Lower leg skin (tissue), 4 donors: Measurements from ENCODE around the gene MBD4. TPM values are rescaled to one million over a fixed set of nuclear protein-coding genes. Genes with fewer than 3 reads are reported as not detected.
"Not testable (repeated sequence)": the region's sequence is repeated elsewhere in the genome, so short reads cannot be mapped to it uniquely, and the experiment has no call there.

ENCODE experiments used
- DNase-seq, 2 donors: peaks; one replicate each; pipeline ENCODE4 v3.0.0-alpha.2; 2019; ENCODE audit warnings: low spot score in 2 of 2
- H3K4me3 ChIP-seq: fragments of 200-600 bp; sonication (generic); 2 replicates; pipeline ENCODE4 v1.5.1; 2017; ENCODE audit warnings: mild to moderate bottlenecking, low read depth; ENCODE audit not compliant: poor library complexity, severe bottlenecking
- POLR2A ChIP-seq, 2 donors: fragments of 450-650 bp; IDR thresholded peaks; one replicate each; pipeline ENCODE4 v1.6.1; 2016 to 2017; ENCODE audit warnings: antibody characterized with exemption in 2 of 2, mild to moderate bottlenecking in 1 of 2, moderate library complexity in 1 of 2
- WGBS, 2 donors: methylation state at CpG; one replicate each; pipeline ENCODE4 v1.1.5; 2018; 5-methylcytosine and 5-hydroxymethylcytosine counted together
- intact Hi-C: fragments of 100-400 bp; cut with DNase I; formaldehyde crosslinking; loops from one replicate; pipeline ENCODE4 v1.15.0; 2023; ENCODE audit warnings: low total_unique reads
- total RNA-seq, 4 donors: library from RNA; depleted of rRNA; stranded (reverse); fragments of >200 nt; gene quantifications; one replicate each; pipeline ENCODE4 v1.1.0, GENCODE V29; 2016
- TF ChIP-seq, protein P1 (sequence below), 3 donors: fragments of 450-650 bp; IDR thresholded peaks; one replicate each; pipeline ENCODE4 v1.5.1; 2016; ENCODE audit warnings: antibody characterized with exemption in 3 of 3, mild to moderate bottlenecking in 3 of 3, moderate library complexity in 2 of 3

Gene MBD4
- total RNA-seq, 4 donors from 2014 or later = 14.5 to 36.9 (median 18.4) TPM

DNA sequence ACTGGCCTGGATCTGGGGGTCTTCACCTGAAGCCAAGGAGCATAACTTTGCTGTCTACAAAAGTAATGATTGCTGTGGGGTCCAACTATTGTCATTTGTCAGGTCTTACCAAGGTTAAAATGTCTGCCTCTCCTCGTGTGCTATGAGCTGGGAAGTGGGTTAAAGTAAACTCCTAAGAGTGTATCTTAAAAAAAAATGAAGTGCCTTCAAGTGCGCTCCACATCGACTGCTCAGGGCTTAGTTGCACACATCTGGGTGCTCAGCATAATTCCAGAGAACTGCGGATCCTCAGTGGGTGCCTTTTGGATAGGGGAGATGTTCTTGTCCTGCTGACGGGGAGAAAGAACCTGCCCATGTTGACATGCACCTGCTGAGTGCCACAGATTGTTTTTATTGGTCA, 52.3 kb downstream of the MBD4 start:
- H3K4me3 ChIP-seq = no peak overlapping the region
- WGBS, 2 donors = 94 to 95% methylated on average over 5 of the region's 5 CpGs
- DNase-seq = no peak

GRCh38 chr3:129386984-129387383, 52.8 kb downstream of the MBD4 start:
- 90 to 92% methylated on average over 10 of the region's 10 CpGs for WGBS, 2 donors

More for the DNA sequence above, 52.3 kb downstream of the MBD4 start:
- TF ChIP-seq, protein P1, sequence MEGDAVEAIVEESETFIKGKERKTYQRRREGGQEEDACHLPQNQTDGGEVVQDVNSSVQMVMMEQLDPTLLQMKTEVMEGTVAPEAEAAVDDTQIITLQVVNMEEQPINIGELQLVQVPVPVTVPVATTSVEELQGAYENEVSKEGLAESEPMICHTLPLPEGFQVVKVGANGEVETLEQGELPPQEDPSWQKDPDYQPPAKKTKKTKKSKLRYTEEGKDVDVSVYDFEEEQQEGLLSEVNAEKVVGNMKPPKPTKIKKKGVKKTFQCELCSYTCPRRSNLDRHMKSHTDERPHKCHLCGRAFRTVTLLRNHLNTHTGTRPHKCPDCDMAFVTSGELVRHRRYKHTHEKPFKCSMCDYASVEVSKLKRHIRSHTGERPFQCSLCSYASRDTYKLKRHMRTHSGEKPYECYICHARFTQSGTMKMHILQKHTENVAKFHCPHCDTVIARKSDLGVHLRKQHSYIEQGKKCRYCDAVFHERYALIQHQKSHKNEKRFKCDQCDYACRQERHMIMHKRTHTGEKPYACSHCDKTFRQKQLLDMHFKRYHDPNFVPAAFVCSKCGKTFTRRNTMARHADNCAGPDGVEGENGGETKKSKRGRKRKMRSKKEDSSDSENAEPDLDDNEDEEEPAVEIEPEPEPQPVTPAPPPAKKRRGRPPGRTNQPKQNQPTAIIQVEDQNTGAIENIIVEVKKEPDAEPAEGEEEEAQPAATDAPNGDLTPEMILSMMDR (IDR thresholded peaks at IDR 0.05) = no peak
- no peak for TF ChIP-seq POLR2A (IDR thresholded peaks at IDR 0.05)
- intact Hi-C loops = no loop called here

DNA sequence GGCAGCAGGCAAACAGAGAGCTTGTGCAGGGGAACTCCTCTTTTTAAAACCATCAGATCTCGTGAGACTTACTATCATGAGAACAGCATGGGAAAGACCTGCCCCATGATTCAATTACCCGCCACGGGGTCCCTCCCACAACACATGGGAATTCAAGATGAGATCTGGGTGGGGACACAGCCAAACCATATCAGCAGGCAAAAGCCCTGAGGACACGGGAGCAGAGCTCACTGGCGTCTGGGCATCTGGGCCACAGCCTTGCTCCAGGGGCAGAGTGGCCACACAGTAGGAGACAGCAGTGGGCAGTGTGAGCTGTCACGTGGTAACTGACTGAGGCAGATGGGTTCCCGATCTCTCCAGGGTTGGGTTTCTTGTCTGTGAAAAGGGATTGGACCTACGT, 54.2 kb downstream of the MBD4 start:
- H3K4me3 ChIP-seq, intact Hi-C loops, DNase-seq: not testable (repeated sequence)
- 67 to 69% methylated on average over 8 of the region's 8 CpGs for WGBS, 2 donors

More at GRCh38 chr3:129386984-129387383, 52.8 kb downstream of the MBD4 start:
- no peak for TF ChIP-seq POLR2A (IDR thresholded peaks at IDR 0.05)
- TF ChIP-seq, protein P1 (IDR thresholded peaks at IDR 0.05) = no peak
- intact Hi-C loops = no loop called here
- no peak overlapping the region for H3K4me3 ChIP-seq
- DNase-seq = no peak

DNA sequence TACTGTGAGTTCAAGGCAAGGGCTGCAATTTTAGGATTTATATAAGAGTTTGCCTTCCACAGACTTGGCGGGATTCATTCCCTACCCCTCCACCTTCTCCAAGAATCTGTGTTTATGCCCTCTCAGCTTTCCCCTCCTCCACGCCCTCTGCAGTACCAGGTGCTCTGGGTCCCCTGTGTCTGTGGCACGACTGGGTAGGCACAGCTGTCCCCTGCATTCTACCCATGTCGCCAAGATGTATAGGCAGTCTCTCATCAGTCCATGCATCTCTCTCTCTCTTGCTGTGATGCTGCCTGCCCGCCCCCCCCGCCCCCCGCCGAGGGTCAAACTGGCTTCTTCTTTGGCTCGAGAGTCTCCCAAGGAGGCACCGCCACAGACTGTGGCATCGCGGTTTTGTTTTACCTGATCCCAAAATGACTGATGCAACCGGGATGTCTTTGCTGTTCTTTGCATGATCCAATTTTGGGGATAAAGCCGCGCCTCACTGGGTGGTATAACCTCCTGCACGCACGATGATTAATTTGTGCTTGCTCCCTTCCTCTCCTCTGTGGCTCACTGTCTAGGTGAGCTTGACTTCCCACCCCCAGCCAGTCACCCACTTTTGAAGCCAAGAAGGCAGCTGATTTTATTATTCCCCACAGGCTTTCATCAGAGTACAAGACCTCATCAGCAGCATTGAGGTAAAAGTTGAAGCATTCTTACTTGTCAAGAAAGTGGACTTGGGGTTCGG, 55.0 kb downstream of the MBD4 start:
- WGBS, 2 donors = 73 to 78% methylated on average over 18 of the region's 18 CpGs
- no peak for DNase-seq
- no peak overlapping the region for H3K4me3 ChIP-seq
- TF ChIP-seq POLR2A (IDR thresholded peaks at IDR 0.05) = no peak
- TF ChIP-seq, protein P1 (IDR thresholded peaks at IDR 0.05) = no peak
- intact Hi-C loops = no loop called here

- intact Hi-C loops, H3K4me3 ChIP-seq, DNase-seq: not testable (repeated sequence)
- WGBS, 2 donors = 45 to 84% methylated on average over 3 to 5 of the region's 5 CpGs
Observed at GRCh38 chr3:129384103-129384502, 55.6 kb downstream of the MBD4 start.

GRCh38 chr3:129383292-129383860, 56.4 kb downstream of the MBD4 start:
- DNase-seq = peak in 1 of 2 donors; percentile 25
- H3K4me3 ChIP-seq = no peak overlapping the region
- intact Hi-C loops = no loop called here
- WGBS, 2 donors = 68 to 69% methylated on average over 6 of the region's 6 CpGs
- TF ChIP-seq POLR2A (IDR thresholded peaks at IDR 0.05) = no peak
- TF ChIP-seq, protein P1 (IDR thresholded peaks at IDR 0.05) = peak in 1 of 3 donors; percentile 34
